ENCODE results near the gene H6PD. TPM values are rescaled to one million over a fixed set of nuclear protein-coding genes. Genes with fewer than 3 reads are reported as not detected.
A peak's percentile ranks its signal among the peaks of the same experiment; 100 is the strongest.

H6PD gene, protein sequence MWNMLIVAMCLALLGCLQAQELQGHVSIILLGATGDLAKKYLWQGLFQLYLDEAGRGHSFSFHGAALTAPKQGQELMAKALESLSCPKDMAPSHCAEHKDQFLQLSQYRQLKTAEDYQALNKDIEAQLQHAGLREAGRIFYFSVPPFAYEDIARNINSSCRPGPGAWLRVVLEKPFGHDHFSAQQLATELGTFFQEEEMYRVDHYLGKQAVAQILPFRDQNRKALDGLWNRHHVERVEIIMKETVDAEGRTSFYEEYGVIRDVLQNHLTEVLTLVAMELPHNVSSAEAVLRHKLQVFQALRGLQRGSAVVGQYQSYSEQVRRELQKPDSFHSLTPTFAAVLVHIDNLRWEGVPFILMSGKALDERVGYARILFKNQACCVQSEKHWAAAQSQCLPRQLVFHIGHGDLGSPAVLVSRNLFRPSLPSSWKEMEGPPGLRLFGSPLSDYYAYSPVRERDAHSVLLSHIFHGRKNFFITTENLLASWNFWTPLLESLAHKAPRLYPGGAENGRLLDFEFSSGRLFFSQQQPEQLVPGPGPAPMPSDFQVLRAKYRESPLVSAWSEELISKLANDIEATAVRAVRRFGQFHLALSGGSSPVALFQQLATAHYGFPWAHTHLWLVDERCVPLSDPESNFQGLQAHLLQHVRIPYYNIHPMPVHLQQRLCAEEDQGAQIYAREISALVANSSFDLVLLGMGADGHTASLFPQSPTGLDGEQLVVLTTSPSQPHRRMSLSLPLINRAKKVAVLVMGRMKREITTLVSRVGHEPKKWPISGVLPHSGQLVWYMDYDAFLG
- 11.3 TPM for polyA plus RNA-seq

DNA sequence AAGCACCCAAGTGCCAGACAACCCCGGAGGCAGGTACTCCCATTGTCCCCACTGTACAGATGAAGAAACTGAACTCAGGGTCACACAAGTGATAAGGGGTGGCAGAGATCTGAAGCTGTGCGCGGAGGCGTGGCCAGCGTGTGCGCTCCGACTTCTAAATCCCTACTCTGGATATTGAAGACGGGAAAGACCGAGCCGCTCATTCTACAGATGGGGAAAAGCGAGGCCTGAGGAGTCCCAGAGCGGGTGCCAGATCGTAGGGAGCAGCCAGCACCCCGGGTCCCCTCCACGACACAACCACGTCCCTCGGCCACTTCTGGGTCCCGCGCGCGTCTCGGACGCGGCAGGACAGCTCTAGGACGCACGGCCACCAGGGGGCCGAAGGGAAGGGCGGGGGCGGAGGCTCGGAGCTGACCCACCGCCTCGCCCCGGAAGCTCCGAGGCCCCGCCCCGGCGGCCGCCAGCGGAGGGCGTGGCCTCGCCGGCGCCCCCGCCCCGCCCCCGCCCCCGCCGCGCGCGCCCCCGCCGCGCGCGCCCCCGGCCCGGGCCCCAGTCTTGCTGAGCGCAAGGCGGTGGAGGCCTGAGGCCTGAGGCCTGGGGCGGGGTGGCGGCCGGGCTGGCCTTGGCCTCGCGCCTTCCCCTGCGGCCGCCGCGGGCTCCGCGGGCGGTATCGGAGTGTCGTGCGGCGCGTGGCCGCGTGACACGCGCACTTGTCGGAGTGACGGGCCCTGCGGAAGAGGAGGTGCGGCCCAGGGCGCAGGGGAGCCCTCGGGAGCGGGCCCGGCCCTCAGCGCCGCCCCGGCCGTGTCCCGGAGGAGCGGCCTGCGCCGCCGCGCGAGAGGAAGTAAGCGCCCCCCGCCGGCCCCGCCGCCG is at the start of gene H6PD:
H6PD (plus strand) TSS at position 552 of the 873 bp plus-strand sequence. CDS start 10,161 bp downstream, outside the sequence.
- Mint-ChIP-seq H3K36me3 (no peaks in the 10 kb centered on the region), H3K27me3 (no peaks in the 10 kb centered on the region), H3K9me3 (peaks cover 0 to 3% (median 0%) of the 10 kb centered on the region in 3 donors), H3K4me1 (peaks cover 28 to 41% (median 31%) of the 10 kb centered on the region in 3 donors), H3K27ac (peak within 1 kb of the TSS; percentile 90 to 94 (median 93)), H3K4me3 (peak within 1 kb of the TSS; percentile 88 to 97 (median 93))

DNA sequence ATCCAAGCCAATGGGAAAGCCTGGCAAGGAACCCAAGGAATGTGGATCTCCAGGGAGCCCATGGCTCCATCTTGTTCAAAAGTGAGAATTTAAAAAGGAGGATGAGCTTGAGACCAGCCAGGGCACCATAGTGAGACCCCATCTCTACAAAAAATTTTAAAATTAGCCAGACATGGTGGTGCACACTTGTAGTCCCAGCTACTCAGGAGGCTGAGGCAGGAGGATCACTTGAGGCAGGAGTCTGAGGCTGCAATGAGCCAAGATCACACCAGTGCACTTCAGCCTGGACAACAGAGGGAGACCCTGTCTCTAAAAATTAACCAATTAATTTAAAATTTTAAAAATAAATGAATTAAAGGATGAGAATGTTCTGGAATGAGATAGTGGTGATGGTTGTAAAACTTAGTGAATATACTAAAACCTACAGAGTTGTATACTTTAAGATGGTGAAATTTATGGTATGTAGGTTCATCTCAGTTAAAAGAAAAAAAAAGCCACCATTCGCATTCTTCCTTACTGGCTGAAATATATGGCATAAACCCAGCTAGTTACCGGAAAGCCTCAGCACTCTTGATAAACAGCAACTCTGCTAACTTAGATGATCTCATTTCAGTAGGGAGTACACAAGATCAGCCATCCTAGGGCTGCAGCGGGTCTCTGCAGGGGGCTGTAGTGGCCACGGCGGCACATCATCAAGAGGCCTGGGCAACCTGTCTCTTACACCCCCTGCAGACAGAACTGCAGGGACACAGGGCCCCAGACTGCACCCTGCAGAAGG is 48.3 kb upstream of the H6PD start:
- H3K27ac Mint-ChIP-seq: no peak overlapping the region
- no peak overlapping the region for H3K4me3 Mint-ChIP-seq
- H3K4me1 Mint-ChIP-seq: peaks cover 6 to 7% (median 7%) of the 10 kb centered on the region in 3 donors
- peaks cover 7% of the 10 kb centered on the region for H3K36me3 Mint-ChIP-seq
- H3K27me3 Mint-ChIP-seq: peaks cover 18% of the 10 kb centered on the region
- peaks cover 0 to 1% (median 0%) of the 10 kb centered on the region in 3 donors for H3K9me3 Mint-ChIP-seq

DNA sequence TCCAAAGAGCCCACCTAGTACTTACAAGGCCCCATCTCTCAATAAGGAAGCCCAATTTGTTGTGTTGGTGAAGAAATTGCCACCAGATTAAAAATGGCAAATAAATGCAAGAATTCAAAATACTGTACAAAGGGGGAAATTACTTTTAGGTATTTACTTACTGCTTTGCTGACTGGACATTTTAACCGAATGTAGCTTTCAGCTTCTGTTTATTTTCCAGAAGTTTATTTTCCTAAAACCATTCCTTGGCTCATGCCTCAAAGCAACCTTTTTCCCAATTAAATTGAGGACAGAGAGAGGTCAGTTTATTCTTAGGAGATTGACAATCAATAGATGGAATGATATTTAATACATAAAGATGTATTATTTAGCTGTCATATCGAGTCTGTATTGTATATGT is 47.6 kb upstream of the H6PD start:
- peaks cover 7% of the 10 kb centered on the region for H3K36me3 Mint-ChIP-seq
- H3K4me1 Mint-ChIP-seq: peaks cover 0 to 2% (median 0%) of the 10 kb centered on the region in 3 donors
- no peaks in the 10 kb centered on the region for H3K9me3 Mint-ChIP-seq
- no peak overlapping the region for H3K4me3 Mint-ChIP-seq
- no peak overlapping the region for H3K27ac Mint-ChIP-seq
- H3K27me3 Mint-ChIP-seq: peaks cover 11% of the 10 kb centered on the region

DNA sequence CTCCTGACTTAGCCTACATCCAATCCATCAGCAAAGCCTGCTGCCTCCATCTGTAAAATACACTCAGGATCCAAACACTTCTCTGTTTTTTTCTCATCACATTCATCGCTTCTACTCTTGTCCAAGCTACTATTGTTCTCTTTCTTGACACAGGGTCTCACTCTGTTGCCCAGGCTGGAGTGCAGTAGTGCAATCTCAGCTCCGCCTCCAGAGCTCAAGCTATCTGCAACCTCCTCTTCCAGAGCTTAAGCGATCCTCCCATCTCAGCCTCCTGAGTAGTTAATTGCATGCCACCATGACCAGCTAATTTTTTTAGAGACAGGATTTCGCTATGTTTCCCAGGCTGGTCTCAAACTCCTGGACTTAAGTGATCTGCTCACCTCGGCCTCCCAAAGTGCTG is 44.3 kb upstream of the H6PD start:
- no peaks in the 10 kb centered on the region for H3K9me3 Mint-ChIP-seq
- H3K27ac Mint-ChIP-seq: no peak overlapping the region
- H3K4me1 Mint-ChIP-seq: no peaks in the 10 kb centered on the region
- H3K36me3 Mint-ChIP-seq: peaks cover 7% of the 10 kb centered on the region
- no peak overlapping the region for H3K4me3 Mint-ChIP-seq
- H3K27me3 Mint-ChIP-seq: peaks cover 5% of the 10 kb centered on the region

DNA sequence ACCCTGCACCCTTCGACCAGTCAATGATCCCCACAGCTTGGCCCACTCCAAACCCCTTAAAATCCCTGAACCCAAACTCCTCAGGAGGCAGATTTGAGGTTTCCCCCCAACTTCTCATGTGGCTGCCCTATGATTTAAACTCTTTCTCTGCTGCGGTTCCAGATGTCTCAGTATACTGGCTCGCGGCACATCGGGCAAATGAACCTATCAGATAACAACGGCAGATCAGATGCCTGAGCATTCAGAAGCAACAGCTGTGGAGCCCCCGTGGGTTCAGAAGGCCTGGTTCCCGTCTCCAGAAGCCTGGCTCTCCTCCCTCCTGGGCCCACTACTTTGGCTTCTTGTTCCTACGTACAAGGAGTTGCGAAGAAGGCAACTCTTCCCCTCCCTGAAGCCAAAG is 43.3 kb upstream of the H6PD start:
- Mint-ChIP-seq H3K9me3 (no peaks in the 10 kb centered on the region), H3K4me3 (no peak overlapping the region), H3K4me1 (peaks cover under 1 to 3% (median 2%) of the 10 kb centered on the region in 3 donors), H3K27me3 (peaks cover 5% of the 10 kb centered on the region), H3K27ac (no peak overlapping the region), H3K36me3 (peaks cover 7% of the 10 kb centered on the region)

DNA sequence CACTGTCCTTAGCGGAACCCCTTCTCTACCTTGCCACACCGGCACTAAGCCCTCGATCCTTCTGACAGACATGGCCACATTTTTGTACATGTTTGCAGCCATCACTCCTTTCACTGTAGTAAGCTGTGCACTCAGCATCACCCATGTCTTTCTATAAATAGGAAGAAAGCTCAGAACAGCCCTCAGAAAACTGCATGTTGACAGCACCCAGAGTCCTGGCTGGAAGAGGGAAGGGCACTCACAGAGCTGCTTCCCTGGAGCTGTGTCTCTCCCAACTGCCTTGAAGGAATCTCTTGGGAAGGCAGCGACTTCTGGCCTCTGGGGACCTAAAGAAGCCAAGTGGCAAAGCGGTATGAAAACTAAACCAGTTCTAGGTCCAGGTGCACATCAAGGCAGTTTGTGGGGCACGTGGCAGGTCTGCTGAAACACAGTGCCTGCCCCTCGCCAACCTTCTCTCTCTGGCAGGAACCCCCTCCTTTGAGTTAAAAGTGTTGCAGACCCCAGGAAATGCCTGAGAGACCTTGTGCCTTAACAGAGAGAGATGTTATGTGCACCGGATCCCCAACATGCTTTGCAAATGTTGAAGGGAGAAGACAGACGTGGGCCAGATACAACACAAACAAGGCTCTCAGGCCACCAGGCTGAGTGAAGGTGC is 41.9 kb upstream of the H6PD start:
- Mint-ChIP-seq H3K4me1 (peaks cover 8 to 11% (median 9%) of the 10 kb centered on the region in 3 donors), H3K9me3 (no peaks in the 10 kb centered on the region), H3K27me3 (peaks cover 12% of the 10 kb centered on the region), H3K36me3 (peaks cover 4% of the 10 kb centered on the region), H3K27ac (no peak overlapping the region), H3K4me3 (no peak overlapping the region)

DNA sequence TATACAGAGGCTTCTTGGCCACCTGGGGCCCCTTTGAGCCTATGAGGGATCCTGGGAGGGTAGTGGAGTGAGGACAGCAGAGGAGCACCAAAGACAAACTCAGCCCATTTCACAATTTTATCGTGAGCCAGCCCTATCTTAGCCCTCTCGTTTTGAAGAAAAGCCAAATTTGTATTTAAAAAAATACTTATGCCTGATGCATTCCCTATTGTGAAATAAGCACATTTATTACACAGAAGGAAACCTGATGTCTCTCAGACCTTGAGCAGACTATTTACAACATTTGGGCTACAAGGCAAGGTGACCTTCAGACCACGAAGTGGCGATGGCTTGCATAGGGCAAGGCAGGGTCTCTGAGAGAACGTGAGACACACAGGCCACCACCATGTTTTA is 41.3 kb upstream of the H6PD start:
- Mint-ChIP-seq H3K27ac (no peak overlapping the region), H3K4me1 (peaks cover 8 to 11% (median 9%) of the 10 kb centered on the region in 3 donors), H3K9me3 (no peaks in the 10 kb centered on the region), H3K27me3 (peaks cover 17% of the 10 kb centered on the region), H3K4me3 (peak overlapping the region in 1 of 4 donors; percentile 60), H3K36me3 (peaks cover 4% of the 10 kb centered on the region)

DNA sequence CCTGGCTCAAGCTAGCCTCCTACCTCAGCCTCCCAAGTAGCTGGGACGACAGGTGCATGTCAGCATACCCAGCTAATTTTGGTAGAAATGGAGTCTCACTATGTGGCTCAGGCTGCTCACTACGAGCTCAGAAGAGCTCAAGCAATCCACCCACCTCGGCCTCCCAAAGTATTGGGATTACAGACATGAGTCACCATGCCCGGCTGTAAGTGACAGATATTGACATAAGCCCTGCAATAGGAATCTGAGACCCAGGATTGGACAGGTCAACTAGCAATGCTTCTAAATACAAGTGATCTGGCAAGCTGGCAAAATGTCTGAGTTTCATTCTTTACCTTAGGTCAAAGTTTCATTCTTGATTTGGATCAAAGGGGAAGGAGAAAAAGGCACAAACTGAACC is 40.5 kb upstream of the H6PD start:
- Mint-ChIP-seq H3K36me3 (peaks cover 4% of the 10 kb centered on the region), H3K27ac (no peak overlapping the region), H3K9me3 (no peaks in the 10 kb centered on the region), H3K4me3 (no peak overlapping the region), H3K4me1 (peaks cover 10 to 12% (median 11%) of the 10 kb centered on the region in 3 donors), H3K27me3 (peaks cover 21% of the 10 kb centered on the region)

DNA sequence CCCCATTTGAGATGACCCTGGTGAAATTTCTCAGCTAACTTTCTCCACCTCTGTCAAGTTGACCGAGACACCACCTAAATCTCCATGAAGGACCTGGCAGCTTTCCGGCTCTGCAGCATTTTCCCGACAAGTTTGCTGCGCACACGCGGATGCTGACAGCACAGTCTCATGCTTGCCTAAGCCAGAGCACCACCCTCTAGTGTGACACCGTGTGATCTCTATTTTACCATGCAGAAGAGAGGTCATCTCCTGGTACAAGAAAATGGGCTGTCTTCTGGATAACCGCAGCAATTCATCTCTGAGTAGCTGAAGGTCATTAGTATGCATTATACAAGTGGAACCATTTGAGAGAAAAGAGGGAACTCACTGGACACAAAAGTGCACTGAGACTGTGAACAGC is 38.9 kb upstream of the H6PD start:
- Mint-ChIP-seq H3K9me3 (no peaks in the 10 kb centered on the region), H3K36me3 (peaks cover 4% of the 10 kb centered on the region), H3K27me3 (peaks cover 34% of the 10 kb centered on the region), H3K4me1 (peaks cover 11 to 17% (median 11%) of the 10 kb centered on the region in 3 donors), H3K4me3 (no peak overlapping the region), H3K27ac (no peak overlapping the region)

DNA sequence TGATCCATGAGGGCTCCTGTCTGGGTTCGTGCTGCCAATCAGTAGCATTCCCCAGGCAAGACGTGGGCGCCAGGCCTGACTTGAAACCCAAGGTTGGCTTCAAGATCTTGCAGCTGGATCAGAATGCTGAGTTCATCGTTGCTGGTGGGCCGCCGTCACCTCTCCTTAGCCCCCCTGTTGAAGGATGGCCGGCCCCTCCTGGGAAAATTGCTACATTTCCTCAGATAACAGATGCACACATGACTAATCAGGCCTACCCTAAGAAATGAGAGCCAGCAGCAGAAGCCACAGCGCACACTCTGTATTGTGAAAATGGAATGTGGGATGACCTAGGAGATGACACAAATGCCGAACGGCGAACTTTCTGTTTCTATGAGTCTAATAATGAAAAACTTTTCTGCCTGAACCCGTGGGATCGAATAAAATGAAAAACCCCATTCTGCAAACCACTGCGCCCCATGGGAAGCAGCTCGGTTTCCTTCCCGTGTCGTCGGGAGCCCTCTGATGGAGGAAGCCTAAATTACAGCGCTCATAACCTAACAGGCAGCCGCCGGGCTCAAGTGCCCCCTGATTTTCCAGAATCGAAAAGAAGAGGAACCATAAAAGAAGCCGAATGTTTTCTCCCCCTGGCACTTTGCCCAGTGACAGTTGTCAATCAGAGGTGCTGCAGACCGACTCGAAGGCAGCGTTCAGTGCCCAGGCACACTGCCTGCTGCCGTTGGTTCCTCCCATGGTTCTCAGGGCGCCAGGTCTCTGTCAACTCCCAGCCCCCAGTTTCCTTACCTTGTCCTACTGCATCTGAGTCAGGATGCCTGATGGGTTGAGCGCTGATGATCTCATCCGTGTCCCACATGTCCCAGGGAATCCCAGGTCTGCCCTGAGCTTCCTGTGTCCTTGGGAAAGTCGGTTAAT is 38.2 kb upstream of the H6PD start:
- no peak overlapping the region for H3K4me3 Mint-ChIP-seq
- no peaks in the 10 kb centered on the region for H3K36me3 Mint-ChIP-seq
- H3K9me3 Mint-ChIP-seq: no peaks in the 10 kb centered on the region
- peaks cover 39% of the 10 kb centered on the region for H3K27me3 Mint-ChIP-seq
- no peak overlapping the region for H3K27ac Mint-ChIP-seq
- peaks cover 15 to 21% (median 15%) of the 10 kb centered on the region in 3 donors for H3K4me1 Mint-ChIP-seq

DNA sequence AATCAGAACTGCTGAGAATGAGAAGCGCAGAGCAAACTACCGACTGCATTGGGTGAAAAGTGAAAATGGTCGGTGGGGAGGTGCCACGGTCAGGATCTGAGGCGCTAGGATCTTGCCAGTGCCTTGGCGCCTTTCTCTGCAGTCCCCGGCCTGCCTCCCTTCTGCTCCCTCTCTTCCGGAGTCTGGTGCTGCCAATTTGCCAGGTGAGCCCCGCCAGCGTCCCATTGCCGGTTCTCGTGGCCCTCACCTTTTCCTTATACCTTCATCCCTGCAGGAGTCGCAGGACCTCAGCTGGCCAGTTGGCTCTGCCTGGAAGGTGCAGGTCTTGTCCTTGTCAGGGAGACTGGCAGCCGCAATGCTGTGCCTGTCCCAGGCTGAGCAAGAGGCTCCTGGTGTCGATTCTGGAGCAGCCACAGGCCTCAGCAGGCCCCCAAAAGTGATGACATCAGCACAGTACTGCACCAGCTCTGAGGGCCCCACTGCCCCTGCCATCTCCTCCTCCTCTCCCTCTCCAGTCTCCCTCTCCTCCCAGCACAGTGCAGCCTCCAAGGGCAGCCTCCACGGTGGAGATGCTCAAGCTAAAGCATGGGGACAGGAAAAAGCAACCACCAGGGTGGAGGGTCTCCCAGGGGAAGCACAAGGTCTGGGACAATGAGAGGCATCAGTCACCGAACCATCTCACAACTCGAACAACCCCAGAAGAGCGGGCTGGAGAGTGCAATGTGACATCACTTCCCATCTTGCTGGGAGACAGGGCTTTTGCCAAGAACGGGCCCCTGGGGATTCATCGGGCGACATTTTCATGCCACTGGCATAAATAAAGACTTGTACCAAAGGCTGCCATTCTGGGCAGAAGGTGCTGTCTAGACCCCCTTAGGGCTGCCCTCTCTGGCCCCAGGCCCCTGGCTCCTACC is 37.1 kb upstream of the H6PD start:
- Mint-ChIP-seq H3K4me3 (no peak overlapping the region), H3K27me3 (peaks cover 47% of the 10 kb centered on the region)

More for the DNA sequence above, 37.1 kb upstream of the H6PD start:
- no peaks in the 10 kb centered on the region for H3K36me3 Mint-ChIP-seq
- H3K27ac Mint-ChIP-seq: no peak overlapping the region
- H3K9me3 Mint-ChIP-seq: no peaks in the 10 kb centered on the region
- peaks cover 15 to 28% (median 15%) of the 10 kb centered on the region in 3 donors for H3K4me1 Mint-ChIP-seq
